Tibial nerve (tissue), 4 donors: Measurements from ENCODE around the gene TMSB15A. TPM values are rescaled to one million over a fixed set of nuclear protein-coding genes. Genes with fewer than 3 reads are reported as not detected.

Source experiments
- DNase-seq, 2 donors: peaks; one replicate each; pipeline ENCODE4 v3.0.0-alpha.2; 2019; ENCODE audit warnings: low spot score in 2 of 2
- H3K27ac ChIP-seq, 4 donors: fragments of 200-600 bp; sonication (generic) in 3 of 4; one replicate each; pipeline ENCODE4 v1.5.1; 2017 to 2019; ENCODE audit warnings: mild to moderate bottlenecking in 1 of 4
- H3K27me3 ChIP-seq, 2 donors: fragments of 200-600 bp; sonication (generic) in 1 of 2; one replicate each; pipeline versions ENCODE4 v1.5.1 to v1.6.0; 2017 to 2019
- H3K36me3 ChIP-seq, 3 donors: fragments of 200-600 bp; sonication (generic); one replicate each; pipeline ENCODE4 v1.5.1; 2018 to 2019
- H3K4me1 ChIP-seq, 4 donors: fragments of 200-600 bp; sonication (generic) in 3 of 4; one replicate each; pipeline ENCODE4 v1.5.1; 2017 to 2019
- H3K4me3 ChIP-seq, 4 donors: fragments of 200-600 bp; sonication (generic) in 3 of 4; one replicate each; pipeline ENCODE4 v1.5.1; 2017 to 2019; ENCODE audit warnings: mild to moderate bottlenecking in 1 of 4, moderate library complexity in 1 of 4
- H3K9me3 ChIP-seq, 4 donors: fragments of 200-600 bp; sonication (generic) in 3 of 4; one replicate each; pipeline ENCODE4 v1.5.1; 2017 to 2019
- EP300 ChIP-seq, 2 donors: sonication (generic); formaldehyde crosslinking; IDR thresholded peaks; one replicate each; pipeline ENCODE4 v1.6.1; 2017; ENCODE audit warnings: antibody characterized with exemption in 2 of 2, mild to moderate bottlenecking in 1 of 2
- POLR2A ChIP-seq, 2 donors: fragments of 450-650 bp; IDR thresholded peaks; one replicate each; pipeline ENCODE4 v1.6.1; 2017; ENCODE audit warnings: antibody characterized with exemption in 2 of 2, mild to moderate bottlenecking in 2 of 2, moderate library complexity in 2 of 2
- WGBS, 2 donors: methylation state at CpG; one replicate each; pipeline ENCODE4 v1.1.5; 2018; 5-methylcytosine and 5-hydroxymethylcytosine counted together
- total RNA-seq, 4 donors: library from RNA; depleted of rRNA; stranded (reverse); fragments of >200 nt; gene quantifications; one replicate each; pipeline ENCODE4 v1.1.0, GENCODE V29; 2016
- TF ChIP-seq, protein P1 (sequence below), 5 experiments: fragments of 200-600 bp in 3 of 5; fragments of 450-650 bp in 2 of 5; sonication (generic) in 3 of 5; IDR thresholded peaks; one replicate each; pipeline ENCODE4 v1.5.1; 2016 to 2019; ENCODE audit warnings: antibody characterized with exemption in 5 of 5, mild to moderate bottlenecking in 3 of 5, moderate library complexity in 2 of 5

Gene TMSB15A
- total RNA-seq: not detected

GRCh38 chrX:102515975-102516941, at the start of gene TMSB15A:
TMSB15A (minus strand) TSS chrX:102516739.
- DNase-seq: peak; percentile 42 to 55
- WGBS, 2 donors: 3 to 51% methylated on average over 11 to 55 of the region's 62 CpGs
- TF ChIP-seq POLR2A (IDR thresholded peaks at IDR 0.05) (no peak), EP300 (IDR thresholded peaks at IDR 0.05) (no peak)
- TF ChIP-seq, protein P1, sequence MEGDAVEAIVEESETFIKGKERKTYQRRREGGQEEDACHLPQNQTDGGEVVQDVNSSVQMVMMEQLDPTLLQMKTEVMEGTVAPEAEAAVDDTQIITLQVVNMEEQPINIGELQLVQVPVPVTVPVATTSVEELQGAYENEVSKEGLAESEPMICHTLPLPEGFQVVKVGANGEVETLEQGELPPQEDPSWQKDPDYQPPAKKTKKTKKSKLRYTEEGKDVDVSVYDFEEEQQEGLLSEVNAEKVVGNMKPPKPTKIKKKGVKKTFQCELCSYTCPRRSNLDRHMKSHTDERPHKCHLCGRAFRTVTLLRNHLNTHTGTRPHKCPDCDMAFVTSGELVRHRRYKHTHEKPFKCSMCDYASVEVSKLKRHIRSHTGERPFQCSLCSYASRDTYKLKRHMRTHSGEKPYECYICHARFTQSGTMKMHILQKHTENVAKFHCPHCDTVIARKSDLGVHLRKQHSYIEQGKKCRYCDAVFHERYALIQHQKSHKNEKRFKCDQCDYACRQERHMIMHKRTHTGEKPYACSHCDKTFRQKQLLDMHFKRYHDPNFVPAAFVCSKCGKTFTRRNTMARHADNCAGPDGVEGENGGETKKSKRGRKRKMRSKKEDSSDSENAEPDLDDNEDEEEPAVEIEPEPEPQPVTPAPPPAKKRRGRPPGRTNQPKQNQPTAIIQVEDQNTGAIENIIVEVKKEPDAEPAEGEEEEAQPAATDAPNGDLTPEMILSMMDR (IDR thresholded peaks at IDR 0.05): no peak
- no peaks in the 10 kb centered on the region for H3K36me3 ChIP-seq
- peaks cover 0 to 25% of the 10 kb centered on the region in 2 donors for H3K27me3 ChIP-seq
- peaks cover 0 to 8% (median 0%) of the 10 kb centered on the region in 4 donors for H3K4me1 ChIP-seq
- H3K9me3 ChIP-seq: no peaks in the 10 kb centered on the region
- peak within 1 kb of the TSS; percentile 20 to 55 (median 42) for H3K4me3 ChIP-seq
- H3K27ac ChIP-seq: peak within 1 kb of the TSS in 2 of 4 donors; percentile 24 to 53

- WGBS, 2 donors: 68 to 74% methylated on average over 2 of the region's 2 CpGs
- Histone ChIP-seq H3K4me3 (no peak overlapping the region), H3K27ac (no peak overlapping the region), H3K36me3 (no peaks in the 10 kb centered on the region), H3K27me3 (peaks cover 0 to 13% of the 10 kb centered on the region in 2 donors), H3K4me1 (no peaks in the 10 kb centered on the region), H3K9me3 (no peaks in the 10 kb centered on the region)
- TF ChIP-seq EP300 (IDR thresholded peaks at IDR 0.05) (no peak), POLR2A (IDR thresholded peaks at IDR 0.05) (no peak)
- TF ChIP-seq, protein P1 (IDR thresholded peaks at IDR 0.05): no peak
- DNase-seq: no peak
These were observed 44.0 kb upstream of the TMSB15A start for GRCh38 chrX:102560423-102561068.

- H3K27me3 ChIP-seq: peaks cover 0 to 22% of the 10 kb centered on the region in 2 donors
- WGBS, 2 donors: 75 to 78% methylated on average over 1 to 2 of the region's 2 CpGs
- no peak for DNase-seq
- H3K9me3 ChIP-seq: no peaks in the 10 kb centered on the region
- H3K36me3 ChIP-seq: no peaks in the 10 kb centered on the region
- H3K4me3 ChIP-seq: no peak overlapping the region
- H3K4me1 ChIP-seq: no peaks in the 10 kb centered on the region
- H3K27ac ChIP-seq: no peak overlapping the region
- TF ChIP-seq, protein P1 (IDR thresholded peaks at IDR 0.05): no peak
- TF ChIP-seq POLR2A (IDR thresholded peaks at IDR 0.05): no peak
- no peak for TF ChIP-seq EP300 (IDR thresholded peaks at IDR 0.05)
These were observed 42.1 kb upstream of the TMSB15A start for GRCh38 chrX:102558607-102559006.

DNA sequence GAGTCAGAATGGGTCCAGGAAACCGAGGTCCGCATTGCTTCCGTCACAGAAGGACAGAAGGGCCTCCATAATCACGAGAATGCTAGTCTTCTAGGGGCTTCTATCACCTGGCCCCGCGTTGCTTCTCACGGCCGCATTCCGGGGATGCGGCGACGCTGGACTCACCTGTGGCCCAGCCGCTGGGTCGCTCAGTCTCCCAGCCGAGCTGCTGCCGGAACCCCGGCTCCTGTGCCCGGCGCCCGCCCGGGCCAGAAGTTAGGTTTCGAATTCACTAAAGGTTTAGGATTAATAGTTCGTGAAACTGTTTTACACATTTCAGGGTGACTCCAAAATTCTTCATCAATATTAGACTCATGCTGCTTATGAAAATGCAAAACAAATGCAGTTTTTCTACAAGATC, 31.7 kb upstream of the TMSB15A start:
- WGBS, 2 donors: 87 to 96% methylated on average over 10 to 23 of the region's 23 CpGs
- Histone ChIP-seq H3K27ac (no peak overlapping the region), H3K9me3 (no peaks in the 10 kb centered on the region), H3K27me3 (peaks cover 0 to 30% of the 10 kb centered on the region in 2 donors), H3K4me3 (no peak overlapping the region), H3K4me1 (no peaks in the 10 kb centered on the region), H3K36me3 (no peaks in the 10 kb centered on the region)
- DNase-seq: no peak
- TF ChIP-seq POLR2A (IDR thresholded peaks at IDR 0.05) (no peak), EP300 (IDR thresholded peaks at IDR 0.05) (no peak)
- TF ChIP-seq, protein P1 (IDR thresholded peaks at IDR 0.05): no peak
